HG02678 (cell line): ENCODE data around the gene PLEKHA5.
"Not testable (repeated sequence)": the region's sequence is repeated elsewhere in the genome, so short reads cannot be mapped to it uniquely, and the experiment has no call there.

Source experiments
- ATAC-seq: cut with Tn5 transposase; IDR thresholded peaks from one replicate; pipeline ENCODE4 v1.9.1; 2021; ENCODE audit warnings: mild to moderate bottlenecking, moderate library complexity; ENCODE audit not compliant: unreplicated experiment

PLEKHA5 gene

GRCh38 chr12:19227190-19227879 lies 97.8 kb downstream of the PLEKHA5 start:
- no peak for ATAC-seq

GRCh38 chr12:19227880-19228210 lies 98.3 kb downstream of the PLEKHA5 start:
- ATAC-seq, result no peak

- ATAC-seq, result not testable (repeated sequence)
These were observed 99.5 kb downstream of the PLEKHA5 start for GRCh38 chr12:19229021-19229420.

- ATAC-seq, result no peak
These were observed 100.8 kb downstream of the PLEKHA5 start for GRCh38 chr12:19230299-19230866.

- ATAC-seq, result no peak
These were observed 101.4 kb downstream of the PLEKHA5 start for GRCh38 chr12:19230896-19231295.

GRCh38 chr12:19234171-19234704 lies 104.7 kb downstream of the PLEKHA5 start:
- no peak for ATAC-seq

GRCh38 chr12:19234981-19235871 lies 105.7 kb downstream of the PLEKHA5 start:
- no peak for ATAC-seq

- no peak for ATAC-seq
These were observed 107.1 kb downstream of the PLEKHA5 start for GRCh38 chr12:19236656-19237055.

- no peak for ATAC-seq
These were observed 109.0 kb downstream of the PLEKHA5 start for GRCh38 chr12:19238540-19238939.

GRCh38 chr12:19239102-19239501 lies 109.6 kb downstream of the PLEKHA5 start:
- ATAC-seq, result no peak

- no peak for ATAC-seq
These were observed 110.2 kb downstream of the PLEKHA5 start for GRCh38 chr12:19239616-19240234.

- ATAC-seq, result no peak
These were observed 113.0 kb downstream of the PLEKHA5 start for GRCh38 chr12:19242581-19242980.

- ATAC-seq, result no peak
These were observed 114.0 kb downstream of the PLEKHA5 start for GRCh38 chr12:19243551-19243950.

GRCh38 chr12:19244312-19244711 lies 114.8 kb downstream of the PLEKHA5 start:
- no peak for ATAC-seq

- no peak for ATAC-seq
These were observed 115.6 kb downstream of the PLEKHA5 start for GRCh38 chr12:19245106-19245505.

- no peak for ATAC-seq
These were observed 116.1 kb downstream of the PLEKHA5 start for GRCh38 chr12:19245666-19246065.

GRCh38 chr12:19246933-19247332 lies 117.4 kb downstream of the PLEKHA5 start:
- ATAC-seq, result no peak

GRCh38 chr12:19248929-19249602 lies 119.5 kb downstream of the PLEKHA5 start:
- ATAC-seq, result no peak

GRCh38 chr12:19251481-19252132 lies 122.1 kb downstream of the PLEKHA5 start:
- no peak for ATAC-seq

- ATAC-seq, result no peak
These were observed 130.6 kb downstream of the PLEKHA5 start for GRCh38 chr12:19260135-19260534.
